Stimulated activated CD8-positive, alpha-beta memory T cell treated with anti-CD3 and anti-CD28 coated beads, Interleukin-2, amount 100 ng/mL, for 48 hours (primary cell): ENCODE results near the gene PGM1.

ENCODE experiments used
- DNase-seq, 2 donors: peaks; one replicate each; pipeline ENCODE4 v3.0.0-alpha.2; 2020; ENCODE audit warnings: low read depth in 2 of 2

The PGM1 gene

DNA sequence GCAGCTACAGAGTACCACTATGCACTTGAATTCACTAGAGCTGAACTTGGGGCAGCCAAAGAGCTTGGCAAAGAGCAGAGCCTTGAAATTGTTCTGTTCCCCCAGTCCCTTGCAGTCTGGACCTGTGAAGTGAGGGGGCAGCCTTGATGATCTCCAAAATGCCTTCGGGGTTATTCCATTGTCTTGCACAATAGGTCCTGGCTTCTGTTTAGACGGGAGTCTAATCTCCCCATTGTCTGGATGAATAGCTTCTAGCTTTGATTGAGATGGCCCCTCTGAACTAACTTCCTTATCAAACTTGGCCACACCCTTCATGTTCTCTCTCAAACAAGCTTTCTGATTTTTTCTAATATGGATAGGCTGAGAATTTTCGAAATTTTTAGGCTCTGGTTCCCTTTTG is 72.6 kb downstream of the PGM1 start:
- DNase-seq: no peak

DNA sequence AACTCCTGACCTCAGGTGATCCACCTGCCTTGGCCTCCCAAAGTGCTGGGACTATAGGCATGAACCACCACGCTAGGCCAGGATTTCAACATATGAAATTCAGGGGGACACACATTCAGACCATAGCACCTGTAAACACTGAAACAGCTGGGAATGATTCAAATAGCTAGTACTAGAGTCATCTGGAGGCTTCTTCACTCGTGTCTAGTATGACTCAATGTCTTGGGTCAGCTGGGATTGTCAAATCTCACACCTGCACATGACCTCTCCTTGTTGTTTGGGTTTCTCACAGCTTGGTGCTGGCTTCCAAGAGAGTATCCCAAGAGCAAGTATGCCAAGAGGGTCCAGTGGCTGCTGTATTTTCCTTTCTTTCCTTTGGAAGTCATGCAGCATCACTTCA is 75.1 kb downstream of the PGM1 start:
- DNase-seq: no peak

GRCh38 chr1:63669151-63669961 is 76.1 kb downstream of the PGM1 start:
- no peak for DNase-seq

GRCh38 chr1:63670164-63670563 is 77.0 kb downstream of the PGM1 start:
- DNase-seq: no peak

DNA sequence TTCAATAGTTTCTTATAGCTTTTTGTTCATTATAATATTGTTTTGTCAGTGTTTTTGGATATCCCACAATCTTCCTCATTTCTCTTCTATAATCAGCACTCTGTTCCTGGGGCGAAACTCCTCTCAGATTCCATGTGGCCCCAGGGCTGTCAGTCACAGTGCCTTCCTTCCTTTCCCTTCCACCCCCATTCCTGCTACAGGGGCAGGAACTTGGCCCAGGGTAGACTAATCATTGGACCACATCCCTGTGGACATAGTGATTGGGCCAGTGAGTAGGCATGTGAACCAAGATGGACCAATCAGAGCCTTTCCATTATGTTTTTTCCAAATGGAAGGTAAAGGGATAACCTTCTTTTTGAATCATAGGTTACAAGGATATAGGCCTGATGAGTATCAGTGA is 78.3 kb downstream of the PGM1 start:
- no peak for DNase-seq

DNA sequence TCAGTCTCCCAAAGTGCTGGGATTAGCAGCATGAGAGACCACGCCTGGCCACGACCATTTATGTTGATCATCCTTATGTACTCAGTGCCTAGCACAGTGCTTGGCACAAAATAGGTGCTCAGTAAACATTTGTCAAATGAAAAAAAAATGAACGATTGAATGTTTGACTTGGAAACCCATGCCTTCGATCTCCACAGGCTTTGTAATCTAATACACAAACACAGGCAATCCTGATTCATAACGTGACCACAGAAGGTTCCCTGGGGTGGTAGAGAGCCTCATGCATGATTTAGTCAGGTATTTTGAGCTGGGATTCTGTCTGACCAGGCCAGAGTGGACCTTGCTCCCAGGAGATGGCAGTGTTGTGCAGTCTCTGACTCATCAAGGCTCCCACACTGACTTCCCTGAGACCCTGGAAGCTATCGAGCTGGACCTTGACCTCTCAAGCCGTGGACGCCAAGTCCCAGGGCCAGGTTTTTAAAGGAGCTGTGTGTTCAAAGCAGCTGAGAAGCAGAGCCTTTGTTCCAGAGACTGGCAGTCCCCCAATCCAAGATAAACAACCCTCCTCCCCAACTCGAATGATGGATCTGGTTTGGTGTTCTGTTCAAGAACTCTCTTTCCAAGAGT is 81.1 kb downstream of the PGM1 start:
- no peak for DNase-seq

GRCh38 chr1:63674865-63675419 is 81.7 kb downstream of the PGM1 start:
- DNase-seq: no peak

DNA sequence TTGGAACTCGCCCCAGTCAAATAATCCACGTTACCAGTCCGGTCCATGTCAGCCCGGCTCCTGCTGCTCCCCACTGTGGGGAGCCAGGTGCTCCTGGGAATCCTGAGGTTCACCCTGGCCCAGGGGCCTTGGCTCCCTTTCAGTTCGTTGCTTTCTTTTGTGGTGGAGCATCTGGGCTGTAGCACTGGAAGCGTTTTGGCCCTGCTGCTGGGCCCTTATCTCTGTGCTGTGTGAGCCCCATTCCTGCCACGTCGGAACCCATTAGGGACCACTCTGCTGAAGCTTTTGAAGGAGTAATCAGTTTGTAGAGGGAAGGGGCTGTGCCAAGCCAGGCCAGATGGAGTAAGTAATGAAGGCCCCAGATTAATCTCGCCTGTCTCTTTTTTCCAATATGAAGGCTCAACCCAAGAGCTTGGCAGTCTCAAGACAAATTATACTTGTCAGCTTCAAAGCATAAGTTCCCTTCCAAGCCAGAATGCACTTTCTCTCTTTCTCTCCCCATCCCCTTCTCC is 82.3 kb downstream of the PGM1 start:
- DNase-seq: no peak

DNA sequence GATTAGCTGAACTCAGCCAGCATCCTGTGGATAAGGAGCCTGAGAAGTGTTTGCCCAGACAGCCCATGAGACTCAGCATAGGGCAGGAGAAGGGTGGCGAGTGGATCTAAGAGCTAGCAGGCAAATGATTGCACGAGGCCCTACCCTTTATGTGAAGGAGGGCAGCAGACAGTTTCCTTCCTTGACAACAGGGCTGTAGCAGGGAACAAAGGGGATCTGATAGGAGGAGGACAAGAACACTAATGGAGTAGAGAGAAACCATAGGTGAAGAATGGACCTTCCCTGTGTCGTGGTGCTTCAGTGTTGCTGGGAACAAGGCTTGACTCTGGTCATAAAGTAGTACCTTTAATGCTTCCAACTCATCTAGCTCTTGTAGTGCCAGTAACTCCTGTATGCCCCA is 84.3 kb downstream of the PGM1 start:
- no peak for DNase-seq

- DNase-seq: no peak
These were observed 85.0 kb downstream of the PGM1 start for GRCh38 chr1:63678200-63678599.

GRCh38 chr1:63679076-63679475 is 85.9 kb downstream of the PGM1 start:
- no peak for DNase-seq

DNA sequence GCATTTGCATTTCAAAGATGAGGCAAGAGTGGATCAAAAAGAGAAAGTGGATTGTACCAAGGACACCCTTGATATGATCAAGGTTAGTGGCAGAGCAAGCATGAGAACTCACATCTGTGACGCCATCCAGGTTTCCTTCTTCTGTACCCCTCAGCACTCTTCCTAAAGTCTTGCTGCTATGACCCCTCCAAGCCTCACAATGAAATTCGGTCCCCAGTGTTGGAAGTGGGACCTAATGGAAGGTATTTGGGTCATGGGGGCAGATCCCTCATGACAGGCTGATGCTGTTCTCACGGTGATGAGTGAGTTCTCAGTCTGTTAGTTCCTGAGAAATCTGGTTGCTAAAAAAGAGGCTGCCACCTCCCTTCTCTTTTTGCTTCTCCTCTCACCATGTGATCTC is 86.4 kb downstream of the PGM1 start:
- no peak for DNase-seq

DNA sequence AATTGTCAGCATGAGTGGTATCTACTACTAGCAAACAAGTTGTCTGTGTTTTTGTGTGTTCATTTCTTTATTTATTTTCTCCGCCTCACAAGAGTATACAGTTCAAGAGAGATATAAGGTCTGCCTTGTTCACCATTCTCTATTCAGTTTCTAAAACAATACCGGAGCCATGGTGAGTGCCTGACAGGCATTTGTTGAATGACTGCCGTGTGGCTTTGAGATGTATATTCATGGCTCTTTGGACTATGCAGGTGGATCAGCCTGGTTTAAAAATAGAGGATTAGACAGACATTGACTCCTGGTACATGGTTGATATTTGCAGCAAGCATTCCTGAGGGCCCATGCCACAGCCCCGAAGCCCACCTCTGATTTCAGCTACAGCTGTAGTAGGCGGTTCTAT is 89.7 kb downstream of the PGM1 start:
- no peak for DNase-seq

DNA sequence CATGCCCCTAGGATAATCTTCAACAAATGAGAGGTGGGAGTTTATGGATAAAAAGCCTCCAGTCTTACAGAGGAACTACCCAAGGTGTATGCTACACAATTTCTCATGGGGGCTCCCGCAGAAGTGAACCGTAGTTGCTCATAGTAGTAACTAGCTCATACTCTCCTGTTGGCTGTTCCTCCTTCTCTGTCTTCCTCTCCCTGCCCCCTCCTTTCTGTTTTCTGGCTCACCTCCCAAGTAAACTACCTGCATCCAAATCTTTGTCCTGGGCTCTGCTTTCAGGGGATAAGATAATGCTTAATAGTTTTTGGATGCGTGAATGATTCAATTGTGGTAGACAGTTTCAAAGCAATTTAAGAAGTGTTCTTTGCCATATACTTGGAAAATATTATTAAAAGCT is 90.5 kb downstream of the PGM1 start:
- DNase-seq: no peak

- DNase-seq: no peak
These were observed 93.5 kb downstream of the PGM1 start for GRCh38 chr1:63686696-63687095.

DNA sequence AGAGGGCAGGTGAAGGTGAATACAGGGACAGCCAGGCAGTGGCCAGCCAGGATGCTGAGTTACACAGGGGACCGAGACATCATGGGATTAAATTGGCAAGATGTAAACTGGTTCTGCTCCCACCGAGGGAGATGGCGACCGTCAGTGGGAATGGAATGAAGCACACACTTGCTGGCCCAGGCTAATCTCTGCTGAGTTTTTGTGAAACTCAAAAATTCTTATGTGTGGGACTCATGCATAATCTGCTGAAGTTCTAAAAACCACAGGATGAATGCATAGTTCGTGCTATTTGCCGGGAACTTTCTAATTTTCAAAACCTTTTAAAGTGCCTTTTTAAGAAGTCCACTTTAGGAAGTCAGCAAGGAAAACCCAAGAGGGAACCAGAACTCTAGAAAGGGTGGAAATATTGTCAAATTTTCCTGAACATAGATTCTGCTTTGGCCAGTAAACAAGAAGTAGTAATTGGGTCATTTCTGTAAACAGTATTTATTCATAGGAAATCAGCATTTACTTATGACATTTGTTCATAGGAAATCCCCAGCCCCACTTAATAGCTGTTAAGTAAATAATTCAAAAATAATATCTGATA is 95.2 kb downstream of the PGM1 start:
- no peak for DNase-seq

GRCh38 chr1:63690966-63691700 is 97.9 kb downstream of the PGM1 start:
- DNase-seq: no peak

DNA sequence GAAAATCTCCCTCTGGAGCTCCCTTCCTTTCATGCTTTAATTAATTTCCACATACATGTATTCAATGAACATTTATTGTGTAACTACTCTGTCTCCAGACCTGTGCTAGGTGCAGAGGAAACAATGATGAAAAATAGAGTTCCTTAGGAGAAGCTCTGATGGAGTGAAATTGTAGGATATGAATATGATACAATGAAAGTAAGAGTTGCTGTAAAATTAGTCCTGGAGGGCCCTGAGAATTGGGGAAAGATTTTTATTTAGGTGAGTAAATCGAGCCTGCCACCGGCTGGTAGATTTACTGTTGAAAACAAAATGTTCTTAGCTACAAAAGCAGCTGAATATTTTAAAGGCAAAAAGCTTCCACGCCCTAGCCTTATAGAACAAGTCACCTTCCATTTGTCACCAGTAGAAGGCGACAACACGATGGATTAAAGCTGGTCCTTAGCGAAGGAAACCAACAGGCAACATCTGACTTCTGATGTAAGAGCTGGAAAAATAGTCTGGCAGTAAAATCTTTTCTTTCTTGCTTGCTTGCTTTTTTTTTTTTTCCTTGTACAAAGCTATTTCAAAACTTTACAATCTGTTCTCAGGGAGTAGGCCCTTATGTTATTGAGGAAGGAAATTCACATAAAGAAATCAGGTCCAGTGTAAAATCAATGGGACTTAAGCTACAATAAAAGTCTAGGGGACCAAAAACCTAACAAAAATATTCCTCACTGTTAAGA is 98.7 kb downstream of the PGM1 start:
- no peak for DNase-seq

- no peak for DNase-seq
These were observed 100.8 kb downstream of the PGM1 start for GRCh38 chr1:63693944-63694571.

GRCh38 chr1:63698001-63698838 is 105.0 kb downstream of the PGM1 start:
- DNase-seq: no peak
